Kidney capillary endothelial cell (primary cell): ENCODE data around the gene R3HDM2.

Experiments
- DNase-seq: peaks from one replicate; pipeline ENCODE4 v3.0.0-alpha.2; 2018; ENCODE audit warnings: low spot score

Gene R3HDM2

GRCh38 chr12:57430931-57431566 is at the start of gene R3HDM2:
TSS of gene R3HDM2 (minus strand) at chr12:57431043. CDS start at chr12:57310428, 120,615 bp downstream.
- peak; percentile 85 for DNase-seq

- no peak for DNase-seq
Observed at GRCh38 chr12:57479376-57480115, 48.7 kb upstream of the R3HDM2 start, which contains the start of gene ARHGAP9. TSS of gene ARHGAP9 (minus strand) at chr12:57479866. CDS start at chr12:57479406, 460 bp downstream.

- DNase-seq: no peak
Observed at GRCh38 chr12:57479043-57479375, 48.2 kb upstream of the R3HDM2 start.

GRCh38 chr12:57477710-57478681 is 47.2 kb upstream of the R3HDM2 start:
- no peak for DNase-seq

GRCh38 chr12:57476993-57477709 is 46.3 kb upstream of the R3HDM2 start:
- DNase-seq: no peak

- no peak for DNase-seq
Observed at GRCh38 chr12:57476162-57476992, 45.5 kb upstream of the R3HDM2 start.

- DNase-seq: no peak
Observed at GRCh38 chr12:57475271-57476161, 44.7 kb upstream of the R3HDM2 start.

GRCh38 chr12:57474862-57475261 is 44.0 kb upstream of the R3HDM2 start:
- no peak for DNase-seq

GRCh38 chr12:57474430-57474829 is 43.6 kb upstream of the R3HDM2 start:
- no peak for DNase-seq

- no peak for DNase-seq
Observed at GRCh38 chr12:57473886-57474285, 43.0 kb upstream of the R3HDM2 start.

GRCh38 chr12:57473392-57473791 is 42.5 kb upstream of the R3HDM2 start:
- no peak for DNase-seq

GRCh38 chr12:57472391-57472790 is 41.5 kb upstream of the R3HDM2 start:
- no peak for DNase-seq

GRCh38 chr12:57471661-57472060 is 40.8 kb upstream of the R3HDM2 start:
- DNase-seq: no peak

- DNase-seq: no peak
Observed at GRCh38 chr12:57470970-57471656, 40.3 kb upstream of the R3HDM2 start.

GRCh38 chr12:57470286-57470969 is 39.6 kb upstream of the R3HDM2 start:
- no peak for DNase-seq

- DNase-seq: no peak
Observed at GRCh38 chr12:57469296-57470164, 38.7 kb upstream of the R3HDM2 start.

GRCh38 chr12:57467915-57468314 is 37.1 kb upstream of the R3HDM2 start:
- no peak for DNase-seq
